ENCODE data around the gene MSANTD1.

Gene MSANTD1

DNA sequence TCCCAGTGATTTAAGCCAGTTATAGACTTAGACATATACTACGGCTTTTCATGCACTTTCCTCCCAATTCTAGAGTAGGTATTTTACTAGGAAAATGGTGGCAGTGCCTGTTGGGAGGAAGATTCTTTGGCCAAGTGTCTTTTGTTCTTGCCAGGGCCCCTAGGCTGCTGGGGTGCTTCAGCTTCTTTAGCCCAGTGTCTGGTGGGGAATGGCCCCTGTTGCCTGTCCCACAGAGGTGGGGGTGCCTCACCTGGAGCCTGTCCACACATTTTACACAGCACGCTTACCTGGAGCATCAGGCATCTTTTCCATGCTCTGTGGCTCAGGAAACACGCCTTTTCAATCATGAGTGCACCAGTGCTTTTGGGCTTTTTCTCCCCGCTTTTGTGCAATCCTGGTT is 33.2 kb upstream of the MSANTD1 start:
- in situ Hi-C loops (cut with MboI; ENCODE audit: low sequenced_read_pairs): no loop called here

DNA sequence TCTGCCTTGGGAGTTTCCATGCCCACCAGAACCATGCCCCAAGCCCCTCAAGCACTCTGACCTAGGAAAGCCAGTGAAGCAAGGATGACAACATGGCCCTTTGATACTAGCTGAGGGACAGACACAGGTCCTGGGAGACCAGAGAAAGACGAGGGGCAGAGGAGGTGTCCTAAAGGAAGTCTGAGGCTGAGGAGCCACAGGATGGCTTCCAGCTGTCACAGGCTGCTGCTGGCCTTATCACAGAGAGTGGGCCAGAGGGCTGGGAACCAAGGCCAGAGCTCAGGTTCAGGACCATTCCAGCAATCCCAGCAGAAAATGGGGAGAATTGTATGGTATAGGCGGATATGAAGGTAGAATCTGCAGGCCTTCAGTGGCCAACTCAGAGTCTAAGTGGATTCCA is 31.7 kb upstream of the MSANTD1 start:
- in situ Hi-C loops (cut with MboI; ENCODE audit: low sequenced_read_pairs): no loop called here

DNA sequence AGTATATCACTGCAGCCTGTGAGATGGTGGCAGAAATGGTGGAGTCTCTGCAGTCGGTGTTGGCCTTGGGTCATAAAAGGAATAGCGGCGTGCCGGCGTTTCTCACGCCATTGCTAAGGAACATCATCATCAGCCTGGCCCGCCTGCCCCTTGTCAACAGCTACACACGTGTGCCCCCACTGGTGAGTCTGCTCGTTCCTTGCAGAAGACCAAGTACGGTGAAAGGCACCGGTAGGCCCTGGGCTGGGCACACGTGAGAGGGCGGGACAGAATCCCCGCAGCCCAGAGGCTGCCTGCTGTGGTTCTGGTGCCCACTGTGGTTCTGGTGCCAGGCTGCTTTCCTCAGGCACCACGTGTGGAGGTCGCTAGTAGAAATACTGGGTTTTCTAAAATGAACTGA is 31.2 kb upstream of the MSANTD1 start:
- in situ Hi-C loops (cut with MboI; ENCODE audit: low sequenced_read_pairs): no loop called here

DNA sequence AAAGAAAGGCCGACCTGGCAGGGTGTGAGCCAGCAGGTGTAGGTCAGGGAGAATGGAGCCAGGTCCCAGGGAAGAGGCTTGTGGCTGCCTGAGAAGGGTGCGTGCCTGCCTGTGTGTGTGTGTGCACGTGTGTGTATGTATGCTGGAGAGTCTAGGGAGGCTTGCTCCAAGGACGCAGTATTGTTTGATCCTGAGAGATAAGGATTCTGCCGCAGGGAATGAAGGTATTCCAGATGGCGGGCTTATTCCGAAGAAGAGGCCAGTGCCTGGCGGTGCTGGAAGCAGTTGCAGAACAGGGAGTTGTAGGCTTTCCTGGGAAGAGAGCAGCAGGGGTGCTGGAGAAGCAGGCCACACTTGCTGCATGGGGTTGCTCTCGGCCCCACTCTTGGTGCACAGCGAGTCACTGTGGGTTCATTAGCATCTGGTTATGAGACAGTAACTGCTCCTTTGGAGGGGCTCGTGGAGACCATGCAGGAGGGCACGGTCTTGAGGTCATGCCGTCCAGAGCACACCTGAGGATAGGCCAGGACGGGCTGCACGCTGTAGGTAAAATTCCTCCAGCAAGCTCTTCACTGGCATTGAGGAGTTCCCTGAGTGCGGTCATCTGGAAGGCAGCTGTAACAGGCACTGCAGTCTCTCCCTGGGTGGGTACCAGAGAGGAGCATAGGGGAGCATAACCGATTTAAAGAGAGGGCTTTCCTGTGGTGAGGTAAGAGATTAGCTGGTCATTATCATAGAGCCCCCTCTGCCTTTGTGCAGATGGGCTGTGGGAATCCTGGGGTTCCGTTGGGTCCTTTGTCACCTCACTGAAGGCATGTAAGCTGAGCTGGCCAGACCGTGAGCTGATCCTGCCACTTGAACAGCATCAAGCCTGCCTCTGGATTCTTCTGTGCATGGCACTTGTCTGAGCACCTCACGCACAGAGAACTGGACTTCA is 29.9 kb upstream of the MSANTD1 start:
- in situ Hi-C loops (cut with MboI; ENCODE audit: low sequenced_read_pairs): no loop called here

DNA sequence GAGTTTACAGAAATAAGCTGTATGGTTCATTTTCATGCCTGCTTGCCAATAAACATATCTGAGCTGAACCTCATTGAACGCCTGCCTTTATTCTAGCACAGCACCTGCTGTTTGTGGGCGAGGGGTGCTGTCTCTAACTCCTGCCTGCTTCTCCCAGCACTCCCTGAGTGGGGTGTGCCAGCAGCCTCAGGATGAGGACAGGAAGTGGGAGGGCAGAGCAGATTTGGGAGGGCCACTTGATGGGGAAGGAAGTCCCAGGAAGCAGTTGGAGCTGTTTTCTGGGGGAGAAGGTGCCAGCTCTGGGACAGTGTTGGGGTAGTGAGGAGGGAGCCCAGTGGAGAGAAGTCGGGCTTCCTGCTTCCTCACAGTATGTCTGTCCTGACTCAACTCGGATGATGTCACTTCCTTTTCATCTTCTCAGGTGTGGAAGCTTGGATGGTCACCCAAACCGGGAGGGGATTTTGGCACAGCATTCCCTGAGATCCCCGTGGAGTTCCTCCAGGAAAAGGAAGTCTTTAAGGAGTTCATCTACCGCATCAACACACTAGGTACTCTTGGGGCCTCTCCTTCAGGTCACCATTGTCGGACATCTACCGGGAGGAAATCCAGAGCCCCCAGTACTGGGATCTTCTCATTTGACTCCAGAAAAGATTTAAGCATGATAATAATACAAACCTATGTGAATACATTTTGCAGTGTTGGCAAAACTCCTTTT is 29.0 kb upstream of the MSANTD1 start:
- in situ Hi-C loops (cut with MboI; ENCODE audit: low sequenced_read_pairs): no loop called here

DNA sequence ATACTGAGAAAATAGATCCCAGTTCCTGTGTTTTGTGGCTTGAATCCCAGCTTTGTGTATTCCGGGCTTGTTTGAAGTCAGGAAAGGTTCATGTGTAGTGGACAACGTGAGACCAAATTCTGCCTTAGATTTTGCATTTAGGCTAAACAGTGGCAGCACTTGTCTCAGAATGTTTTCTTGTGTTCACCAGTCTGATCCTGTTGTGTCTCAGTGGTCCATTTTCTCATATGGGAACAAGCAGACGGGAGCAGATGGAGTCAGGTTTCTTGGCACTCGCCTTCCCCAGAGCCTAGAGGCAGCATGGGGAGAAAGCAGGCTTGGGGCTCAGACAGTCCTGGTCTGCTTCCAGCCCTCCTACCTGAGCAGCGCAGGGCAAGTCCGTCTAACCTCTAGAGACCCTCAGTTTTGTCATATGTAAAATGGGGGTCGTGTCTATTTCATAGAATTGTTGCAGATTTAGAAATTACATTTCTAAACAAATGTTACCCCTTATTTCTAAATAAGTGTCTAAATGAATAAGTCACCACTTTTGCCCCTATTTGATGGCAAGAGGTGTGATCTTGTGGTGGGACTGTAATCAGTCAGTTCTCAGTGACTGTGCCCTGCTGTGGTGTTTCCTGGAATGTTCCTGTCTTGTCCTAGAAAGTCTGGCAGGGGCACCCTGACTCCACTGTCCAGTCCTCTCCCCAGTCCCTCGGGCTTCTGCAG is 28.3 kb upstream of the MSANTD1 start:
- in situ Hi-C loops (cut with MboI; ENCODE audit: low sequenced_read_pairs): no loop called here

DNA sequence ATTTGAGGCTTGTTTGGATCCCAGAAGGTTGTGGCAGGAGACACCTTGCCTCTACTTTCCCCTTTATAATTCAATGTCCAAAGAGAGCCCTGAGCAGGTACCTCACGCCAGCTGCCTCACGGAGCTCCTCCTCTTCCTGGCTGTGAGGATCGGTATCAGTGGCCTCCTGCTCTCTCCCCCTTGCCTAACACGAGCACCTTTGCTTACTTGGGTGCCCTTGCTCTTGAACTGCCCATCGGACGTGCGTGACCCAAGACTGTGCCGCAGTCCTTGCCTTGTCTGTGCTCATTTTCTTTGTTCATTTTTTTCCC is 27.8 kb upstream of the MSANTD1 start:
- in situ Hi-C loops (cut with MboI; ENCODE audit: low sequenced_read_pairs): no loop called here

DNA sequence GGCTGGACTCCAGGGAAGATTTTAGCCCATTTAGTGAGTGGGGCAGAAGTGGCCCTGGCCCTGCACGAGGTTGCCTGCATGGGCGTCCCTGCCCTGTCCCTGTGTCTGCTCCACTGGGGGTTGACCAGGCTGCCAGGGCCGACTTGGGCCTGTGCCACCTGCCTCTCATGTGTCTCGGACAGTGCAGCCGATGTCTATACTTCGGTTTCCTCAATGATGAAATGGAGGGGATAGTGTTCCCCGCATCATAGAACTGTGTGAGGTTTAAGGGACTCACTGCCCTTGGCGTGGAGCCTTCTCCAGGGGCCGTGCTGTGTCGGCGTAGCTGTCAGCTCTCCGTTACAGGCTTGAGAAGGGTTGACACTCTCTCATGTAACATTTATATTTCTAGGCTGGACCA is 27.0 kb upstream of the MSANTD1 start:
- in situ Hi-C loops (cut with MboI; ENCODE audit: low sequenced_read_pairs): no loop called here

DNA sequence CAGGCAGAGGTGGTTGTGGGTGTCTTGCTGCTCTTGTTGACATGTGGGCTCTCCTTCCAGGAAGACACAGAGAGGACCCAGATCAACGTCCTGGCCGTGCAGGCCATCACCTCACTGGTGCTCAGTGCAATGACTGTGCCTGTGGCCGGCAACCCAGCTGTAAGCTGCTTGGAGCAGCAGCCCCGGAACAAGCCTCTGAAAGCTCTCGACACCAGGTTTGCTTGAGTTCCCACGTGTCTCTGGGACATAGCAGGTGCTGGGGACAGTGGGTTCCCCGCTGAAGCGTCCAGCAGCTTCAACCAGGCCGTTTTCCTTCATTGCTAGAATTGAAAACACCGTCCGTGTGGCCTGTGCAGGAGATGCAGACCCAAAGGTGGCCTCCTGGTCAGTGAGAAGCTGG is 25.6 kb upstream of the MSANTD1 start:
- in situ Hi-C loops (cut with MboI; ENCODE audit: low sequenced_read_pairs): no loop called here

DNA sequence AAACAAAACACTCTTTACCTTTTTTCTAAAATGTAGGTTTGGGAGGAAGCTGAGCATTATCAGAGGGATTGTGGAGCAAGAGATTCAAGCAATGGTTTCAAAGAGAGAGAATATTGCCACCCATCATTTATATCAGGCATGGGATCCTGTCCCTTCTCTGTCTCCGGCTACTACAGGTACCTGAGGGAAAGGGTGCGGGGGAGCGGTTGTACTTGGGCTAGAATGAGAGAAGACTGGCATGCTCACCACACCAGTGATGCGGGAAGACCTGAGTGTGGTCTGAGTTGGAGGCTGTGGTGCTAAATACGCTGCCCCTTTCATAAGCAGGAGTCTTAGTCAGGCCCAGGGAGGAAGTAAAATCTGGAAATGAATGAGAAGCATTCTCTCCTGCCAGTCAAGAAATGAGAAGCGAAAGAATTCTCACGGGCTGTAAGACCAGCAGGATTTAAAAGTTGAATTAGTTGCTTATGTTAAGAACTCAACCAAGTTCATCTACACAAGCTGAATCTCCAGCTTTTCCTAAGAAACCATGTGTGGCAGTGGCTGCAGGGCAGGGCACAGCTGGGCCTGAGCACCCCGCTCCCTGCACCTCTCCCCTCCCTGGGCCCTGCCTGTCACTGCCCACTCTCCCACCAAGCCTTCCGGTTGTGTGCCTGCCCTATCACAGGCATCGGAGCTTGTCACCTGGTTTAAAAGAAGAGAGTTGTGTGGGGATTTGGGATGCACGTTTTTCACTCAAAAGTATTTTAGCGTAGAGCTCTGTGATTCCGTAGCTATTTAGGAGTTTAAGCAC is 24.8 kb upstream of the MSANTD1 start:
- in situ Hi-C loops (cut with MboI; ENCODE audit: low sequenced_read_pairs): no loop called here

DNA sequence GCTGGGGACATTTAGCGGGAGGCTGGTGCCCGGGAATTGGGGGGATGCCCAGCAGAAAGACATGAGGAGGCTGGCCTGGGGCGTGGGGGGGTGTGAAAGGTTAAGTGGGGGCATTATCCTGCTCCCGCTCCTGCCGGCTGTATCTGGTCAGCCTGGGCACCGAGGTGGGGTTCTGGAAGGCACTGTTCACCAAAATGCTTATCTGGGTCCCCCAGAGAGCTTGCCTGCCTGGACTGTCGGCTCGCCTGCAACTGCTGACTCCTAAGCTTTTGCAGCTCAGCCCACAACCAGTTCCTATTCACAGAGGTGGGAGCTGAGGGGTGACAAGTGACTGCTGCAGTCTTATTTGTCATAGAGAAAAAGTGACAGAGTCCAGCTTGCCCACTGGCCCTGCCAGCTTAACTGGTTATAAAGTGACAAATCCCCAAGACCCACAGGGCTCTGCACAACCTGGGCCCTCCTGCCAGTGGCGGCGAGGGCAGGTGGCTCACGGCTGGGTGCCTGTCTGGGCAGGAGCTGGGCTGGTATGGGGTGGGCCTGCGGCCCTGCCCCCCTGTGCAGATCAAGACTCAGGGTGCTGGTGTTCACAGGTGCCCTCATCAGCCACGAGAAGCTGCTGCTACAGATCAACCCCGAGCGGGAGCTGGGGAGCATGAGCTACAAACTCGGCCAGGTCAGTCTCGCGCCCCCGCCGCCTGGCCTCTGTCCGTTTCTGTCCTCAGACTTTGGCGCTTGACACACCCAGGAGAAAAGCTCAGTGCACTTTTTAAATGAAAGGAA is 23.7 kb upstream of the MSANTD1 start:
- in situ Hi-C loops (cut with MboI; ENCODE audit: low sequenced_read_pairs): no loop called here

DNA sequence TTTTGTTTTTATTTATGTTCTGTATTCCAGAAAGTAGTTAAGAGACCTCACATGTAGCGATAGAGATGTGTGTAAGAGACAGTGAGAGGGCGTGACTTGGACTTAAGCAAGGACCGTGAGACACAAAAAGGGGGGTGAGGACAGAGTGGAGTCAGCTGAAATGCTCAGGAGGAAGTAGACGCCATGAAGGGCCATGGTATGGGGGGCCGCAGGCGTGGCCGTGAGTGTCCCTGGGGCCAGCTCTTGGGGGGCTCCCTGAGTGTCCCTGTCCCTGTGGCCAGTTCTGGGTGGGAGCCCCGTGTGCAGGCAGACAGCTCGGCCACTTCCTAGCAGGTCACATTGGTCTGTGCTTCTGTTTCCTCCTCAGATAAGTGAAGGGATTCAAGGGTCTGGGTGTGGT is 23.0 kb upstream of the MSANTD1 start:
- in situ Hi-C loops (cut with MboI; ENCODE audit: low sequenced_read_pairs): no loop called here

DNA sequence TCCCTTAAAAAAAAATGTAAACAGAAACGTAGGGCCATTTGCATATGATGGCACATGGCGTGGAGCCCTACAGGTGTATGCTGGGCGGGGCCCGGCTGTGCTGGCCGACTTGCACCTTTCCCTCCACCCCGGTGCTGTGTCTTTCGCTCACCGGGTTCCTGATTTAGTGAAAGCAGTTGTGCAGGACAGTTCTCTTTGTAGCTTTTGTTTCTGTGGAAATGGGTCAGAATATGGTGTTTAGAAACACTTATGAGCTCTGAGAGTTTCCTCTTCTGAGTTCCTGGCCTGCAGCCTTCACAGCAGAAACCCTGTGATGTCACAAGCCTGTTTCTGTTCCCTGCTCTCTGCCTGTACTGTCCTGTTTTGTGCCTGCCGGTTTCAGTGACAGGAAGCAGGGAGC is 22.5 kb upstream of the MSANTD1 start:
- in situ Hi-C loops (cut with MboI; ENCODE audit: low sequenced_read_pairs): no loop called here

DNA sequence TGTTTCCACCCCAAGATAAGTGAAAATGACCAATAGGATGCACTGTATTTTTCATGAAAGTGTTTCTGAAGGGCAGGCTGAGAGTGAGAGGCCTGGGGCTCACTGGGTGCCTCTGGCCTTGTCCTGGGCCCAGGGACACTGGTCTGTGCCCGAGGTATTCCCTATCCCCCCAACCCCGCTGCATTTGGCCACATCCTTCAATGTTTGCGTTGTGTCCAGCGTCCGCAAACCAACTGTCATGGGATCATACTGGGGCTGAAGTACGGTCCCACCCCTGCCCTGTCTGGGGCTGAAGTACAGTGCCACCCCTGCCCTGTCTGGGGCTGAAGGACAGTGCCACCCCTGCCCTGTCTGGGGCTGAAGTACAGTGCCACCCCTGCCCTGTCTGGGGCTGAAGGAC is 22.0 kb upstream of the MSANTD1 start:
- in situ Hi-C loops (cut with MboI; ENCODE audit: low sequenced_read_pairs): no loop called here

DNA sequence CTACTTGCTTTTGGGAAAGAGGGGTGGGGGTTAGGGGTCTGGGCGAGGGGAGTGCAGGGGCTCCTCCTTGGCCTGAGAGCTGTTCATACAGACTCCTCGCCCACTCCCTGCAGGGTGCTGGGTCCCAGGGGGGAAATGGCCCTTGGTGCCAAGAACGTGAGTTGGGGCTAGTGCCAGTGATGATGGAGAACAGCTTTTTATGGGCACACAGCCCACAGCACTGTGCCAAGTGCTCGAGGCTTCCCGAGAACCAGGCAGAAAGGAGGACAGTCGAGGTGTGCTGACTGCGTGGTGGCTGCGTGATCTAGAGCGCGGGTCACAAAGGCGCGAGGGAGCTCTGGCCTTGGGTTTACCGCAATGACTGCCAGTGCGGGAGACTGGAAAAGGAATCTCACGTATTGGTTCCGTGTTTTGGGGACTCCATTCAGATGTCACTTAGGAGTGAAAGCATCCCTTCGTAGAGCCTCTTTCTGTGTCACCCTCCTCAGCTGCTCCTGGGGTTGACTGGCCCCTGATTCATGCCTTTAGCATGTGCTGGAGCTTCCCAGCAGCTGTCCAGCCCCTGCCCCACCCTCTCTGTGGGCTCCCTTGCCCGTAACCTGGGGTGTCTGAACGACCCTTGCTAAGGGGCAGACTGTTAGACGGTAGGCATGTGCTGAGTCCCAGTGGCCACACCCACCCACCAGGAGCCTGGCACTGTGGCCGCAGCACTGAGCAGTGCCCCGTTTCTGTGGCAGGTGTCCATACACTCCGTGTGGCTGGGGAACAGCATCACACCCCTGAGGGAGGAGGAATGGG is 20.9 kb upstream of the MSANTD1 start:
- in situ Hi-C loops (cut with MboI; ENCODE audit: low sequenced_read_pairs): no loop called here

DNA sequence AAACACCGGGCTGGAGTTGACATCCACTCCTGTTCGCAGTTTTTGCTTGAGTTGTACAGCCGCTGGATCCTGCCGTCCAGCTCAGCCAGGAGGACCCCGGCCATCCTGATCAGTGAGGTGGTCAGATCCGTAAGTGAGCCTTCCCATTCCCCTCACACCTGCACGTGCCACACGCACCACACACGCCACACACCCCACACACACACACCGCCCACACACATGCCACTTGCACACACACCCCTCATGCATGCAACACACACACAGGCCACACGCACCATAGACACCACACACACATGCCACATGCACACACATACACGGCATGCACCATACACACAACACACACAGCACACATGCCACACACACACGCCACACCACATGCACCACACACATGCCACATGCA is 20.1 kb upstream of the MSANTD1 start:
- in situ Hi-C loops (cut with MboI; ENCODE audit: low sequenced_read_pairs): no loop called here

DNA sequence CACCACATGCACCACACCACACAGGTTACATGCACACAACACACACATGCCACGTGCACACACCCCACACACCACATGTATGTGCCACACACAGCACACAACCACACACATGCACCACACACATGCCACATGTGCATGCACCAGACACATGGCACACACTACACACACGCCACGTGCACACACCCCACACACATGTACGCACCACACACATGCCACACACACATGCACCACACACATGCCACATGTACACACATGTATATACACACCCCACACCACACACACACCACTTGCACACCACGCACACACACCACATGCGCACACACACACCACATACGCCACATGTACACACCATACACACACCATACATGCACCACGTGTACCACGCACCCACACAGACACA is 19.6 kb upstream of the MSANTD1 start:
- in situ Hi-C loops (cut with MboI; ENCODE audit: low sequenced_read_pairs): no loop called here

DNA sequence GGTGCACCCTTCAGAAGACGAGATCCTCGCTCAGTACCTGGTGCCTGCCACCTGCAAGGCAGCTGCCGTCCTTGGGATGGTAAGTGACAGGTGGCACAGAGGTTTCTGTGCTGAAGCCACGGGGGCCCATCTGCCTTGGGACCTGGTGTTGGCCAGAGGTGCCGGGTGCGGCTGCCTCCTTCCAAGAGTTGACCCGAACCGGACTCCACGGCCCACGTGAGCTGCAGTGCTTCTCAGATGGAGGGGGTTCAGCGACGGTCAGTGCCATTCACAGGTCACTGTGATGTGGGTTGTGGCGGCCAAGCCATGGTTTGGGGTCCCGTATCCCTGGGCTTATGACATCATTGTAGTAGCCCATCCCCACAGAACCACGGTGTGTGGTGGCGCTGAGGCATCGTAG is 19.0 kb upstream of the MSANTD1 start:
- in situ Hi-C loops (cut with MboI; ENCODE audit: low sequenced_read_pairs): no loop called here

DNA sequence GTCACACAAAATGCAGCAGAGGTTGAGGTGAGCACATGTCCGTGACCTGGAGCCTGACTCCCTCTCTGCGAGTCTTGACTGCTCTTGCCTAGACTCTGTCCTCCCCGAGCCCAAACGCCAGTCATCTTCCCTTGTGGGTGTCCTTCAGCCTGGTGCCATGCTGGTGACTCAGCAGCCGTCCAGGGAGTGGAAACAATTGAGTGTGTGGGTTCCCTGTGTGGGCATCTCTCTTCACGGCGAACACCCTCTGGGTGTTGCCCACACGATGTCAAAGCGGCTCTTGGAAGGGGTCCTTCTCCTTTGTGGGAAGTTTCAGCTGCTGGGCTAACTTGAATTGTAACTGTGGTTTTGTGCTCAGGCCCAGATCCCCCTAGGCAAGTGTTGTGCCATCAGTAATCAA is 17.5 kb upstream of the MSANTD1 start:
- in situ Hi-C loops (cut with MboI; ENCODE audit: low sequenced_read_pairs): no loop called here

DNA sequence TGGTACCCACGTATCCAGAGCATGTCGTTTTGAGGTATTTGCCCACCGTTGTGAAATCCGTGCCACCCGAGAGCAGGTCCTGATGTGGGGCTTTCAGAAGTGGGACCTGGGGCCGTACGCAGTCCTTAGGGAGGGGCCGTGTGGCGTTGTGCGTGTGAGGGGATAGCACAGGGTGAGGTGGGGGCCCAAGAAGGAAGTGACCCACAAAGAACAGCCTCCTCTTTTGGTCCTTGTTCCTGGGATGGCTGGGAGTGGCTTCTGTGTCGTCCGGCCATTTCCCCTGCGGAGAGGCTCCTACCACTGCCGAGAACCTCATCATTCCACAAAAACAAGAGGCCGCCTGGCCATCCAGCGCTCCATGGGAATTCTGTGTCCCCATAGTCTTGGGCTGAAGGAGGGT is 17.0 kb upstream of the MSANTD1 start:
- in situ Hi-C loops (cut with MboI; ENCODE audit: low sequenced_read_pairs): no loop called here
